Body of pancreas (tissue), 4 donors: ENCODE results near the gene SH3BP1. TPM values are rescaled to one million over a fixed set of nuclear protein-coding genes. Genes with fewer than 3 reads are reported as not detected.

ENCODE experiments used
- ATAC-seq: fragments of 150-250 bp; one replicate; pipeline ENCODE4 v1.9.1; 2016
- DNase-seq, 4 donors: peaks; one replicate each; pipeline ENCODE4 v3.0.0-alpha.2; 2019
- H3K27ac ChIP-seq, 4 donors: fragments of 200-600 bp; sonication (generic); 1 replicate in 3 of 4; 2 replicates in 1 of 4; pipeline versions ENCODE4 v1.5.1 to v1.6.1; 2016 to 2019; ENCODE audit warnings: mild to moderate bottlenecking in 1 of 4, mixed read lengths in 1 of 4, moderate library complexity in 1 of 4
- H3K27me3 ChIP-seq, 2 donors: fragments of 200-600 bp; sonication (generic); one replicate each; pipeline ENCODE4 v1.6.0; 2016; ENCODE audit warnings: mild to moderate bottlenecking in 1 of 2
- H3K36me3 ChIP-seq, 2 donors: fragments of 200-600 bp; sonication (generic); replicated peaks in 1 of 2; 2 replicates each; pipeline ENCODE4 v1.5.1; 2016; ENCODE audit warnings: low read depth in 2 of 2; ENCODE audit not compliant: insufficient read depth in 1 of 2
- H3K4me1 ChIP-seq: fragments of 200-600 bp; sonication (generic); one replicate; pipeline ENCODE4 v1.6.0; 2016
- H3K4me3 ChIP-seq, 2 donors: fragments of 200-600 bp; sonication (generic); 1 replicate in 1 of 2; 2 replicates in 1 of 2; pipeline ENCODE4 v1.5.1; 2016 to 2019
- H3K9me3 ChIP-seq, 3 donors: fragments of 200-600 bp; sonication (generic); 1 replicate in 2 of 3; 2 replicates in 1 of 3; pipeline ENCODE4 v1.5.1; 2016
- POLR2A ChIP-seq, 3 donors: fragments of 450-650 bp; IDR thresholded peaks; one replicate each; pipeline ENCODE4 v1.6.1; 2016; ENCODE audit warnings: antibody characterized with exemption in 3 of 3, mild to moderate bottlenecking in 2 of 3
- WGBS, 2 donors: methylation state at CpG; one replicate each; pipeline ENCODE4 v1.1.5; 2017; 5-methylcytosine and 5-hydroxymethylcytosine counted together
- intact Hi-C: fragments of 100-400 bp; cut with DNase I; formaldehyde crosslinking; loops from one replicate; pipeline ENCODE4 v1.15.1; 2023
- total RNA-seq, 2 donors: library from RNA; depleted of rRNA; stranded (reverse); fragments of >200 nt; gene quantifications; one replicate each; pipeline ENCODE4 v1.1.0, GENCODE V29; 2016
- TF ChIP-seq, protein P1 (sequence below), 7 experiments: fragments of 450-650 bp in 4 of 7; fragments of 200-600 bp in 3 of 7; sonication (generic) in 3 of 7; IDR thresholded peaks; one replicate each; pipeline ENCODE4 v1.5.1; 2016 to 2019; ENCODE audit warnings: antibody characterized with exemption in 7 of 7

Gene SH3BP1
- total RNA-seq, 2 donors from 2014 or later, result 2.0 to 40.0 TPM

DNA sequence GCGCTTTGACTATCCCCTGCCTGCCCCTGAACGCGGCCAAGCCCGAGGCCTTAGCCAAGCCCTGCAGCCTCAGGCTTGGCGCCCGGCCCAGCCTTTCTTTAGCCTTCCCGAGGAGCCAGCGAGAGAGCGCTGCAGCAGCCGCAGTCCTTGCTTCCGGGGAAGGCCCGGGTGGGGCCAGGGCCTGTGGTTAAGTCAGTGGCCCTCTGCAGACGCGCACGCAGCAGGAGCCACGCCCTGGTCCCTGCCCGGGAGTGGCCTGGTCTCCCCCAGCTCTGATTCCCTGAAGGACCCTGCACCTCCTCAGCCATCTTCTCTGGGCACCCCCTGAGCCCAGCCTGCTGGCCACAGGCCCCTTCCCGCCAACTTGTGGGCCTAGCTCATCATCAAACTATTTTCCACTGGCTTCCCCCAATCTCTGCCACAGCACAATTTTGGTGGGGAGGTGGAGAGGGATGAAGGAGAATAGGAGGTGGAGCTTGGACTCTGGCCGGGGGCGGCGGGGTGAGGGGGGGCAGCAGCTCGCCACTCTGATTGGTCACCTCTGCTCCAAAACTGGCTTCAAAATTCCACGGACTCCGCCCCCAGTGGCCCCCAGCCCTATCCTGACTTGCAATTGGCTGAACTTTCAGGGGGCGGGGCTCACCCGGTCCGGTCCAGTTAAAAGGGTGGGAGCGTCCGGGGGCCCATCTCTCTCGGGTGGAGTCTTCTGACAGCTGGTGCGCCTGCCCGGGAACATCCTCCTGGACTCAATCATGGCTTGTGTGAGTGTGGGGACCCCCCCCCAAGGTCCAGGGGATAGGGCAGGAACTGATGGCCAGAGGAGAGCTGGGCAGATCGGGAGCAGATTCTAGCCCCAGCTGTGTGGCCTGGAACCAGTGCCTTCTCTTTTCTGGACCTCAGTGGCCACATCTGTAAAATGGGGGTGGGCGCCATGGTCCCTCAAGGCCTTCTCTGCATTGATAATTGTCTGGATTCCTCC, 35.8 kb downstream of the SH3BP1 start, which contains the start of gene LGALS1:
LGALS1 (plus strand) TSS at position 686 of the 979 bp plus-strand sequence; CDS start at position 753, 67 bp downstream.
- TF ChIP-seq POLR2A (IDR thresholded peaks at IDR 0.05), result peak in 2 of 3 donors; percentile 35 to 42
- TF ChIP-seq, protein P1, sequence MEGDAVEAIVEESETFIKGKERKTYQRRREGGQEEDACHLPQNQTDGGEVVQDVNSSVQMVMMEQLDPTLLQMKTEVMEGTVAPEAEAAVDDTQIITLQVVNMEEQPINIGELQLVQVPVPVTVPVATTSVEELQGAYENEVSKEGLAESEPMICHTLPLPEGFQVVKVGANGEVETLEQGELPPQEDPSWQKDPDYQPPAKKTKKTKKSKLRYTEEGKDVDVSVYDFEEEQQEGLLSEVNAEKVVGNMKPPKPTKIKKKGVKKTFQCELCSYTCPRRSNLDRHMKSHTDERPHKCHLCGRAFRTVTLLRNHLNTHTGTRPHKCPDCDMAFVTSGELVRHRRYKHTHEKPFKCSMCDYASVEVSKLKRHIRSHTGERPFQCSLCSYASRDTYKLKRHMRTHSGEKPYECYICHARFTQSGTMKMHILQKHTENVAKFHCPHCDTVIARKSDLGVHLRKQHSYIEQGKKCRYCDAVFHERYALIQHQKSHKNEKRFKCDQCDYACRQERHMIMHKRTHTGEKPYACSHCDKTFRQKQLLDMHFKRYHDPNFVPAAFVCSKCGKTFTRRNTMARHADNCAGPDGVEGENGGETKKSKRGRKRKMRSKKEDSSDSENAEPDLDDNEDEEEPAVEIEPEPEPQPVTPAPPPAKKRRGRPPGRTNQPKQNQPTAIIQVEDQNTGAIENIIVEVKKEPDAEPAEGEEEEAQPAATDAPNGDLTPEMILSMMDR (IDR thresholded peaks at IDR 0.05), result peak in 2 of 7 experiments; percentile 32 to 40
- DNase-seq, result peak; percentile 81 to 95 (median 92)
- no peaks in the 10 kb centered on the region for H3K27me3 ChIP-seq
- H3K4me1 ChIP-seq, result peaks cover 33% of the 10 kb centered on the region
- no peaks in the 10 kb centered on the region for H3K9me3 ChIP-seq
- intact Hi-C loops, result no loop called here
- peak within 1 kb of the TSS in 1 of 2 donors; percentile 19 for H3K4me3 ChIP-seq
- peak within 1 kb of the TSS; percentile 75 to 88 (median 82) for H3K27ac ChIP-seq
- WGBS, 2 donors, result 15 to 21% methylated on average over 28 to 34 of the region's 34 CpGs
- H3K36me3 ChIP-seq, result no peaks in the 10 kb centered on the region
- peak; percentile 71 for ATAC-seq

DNA sequence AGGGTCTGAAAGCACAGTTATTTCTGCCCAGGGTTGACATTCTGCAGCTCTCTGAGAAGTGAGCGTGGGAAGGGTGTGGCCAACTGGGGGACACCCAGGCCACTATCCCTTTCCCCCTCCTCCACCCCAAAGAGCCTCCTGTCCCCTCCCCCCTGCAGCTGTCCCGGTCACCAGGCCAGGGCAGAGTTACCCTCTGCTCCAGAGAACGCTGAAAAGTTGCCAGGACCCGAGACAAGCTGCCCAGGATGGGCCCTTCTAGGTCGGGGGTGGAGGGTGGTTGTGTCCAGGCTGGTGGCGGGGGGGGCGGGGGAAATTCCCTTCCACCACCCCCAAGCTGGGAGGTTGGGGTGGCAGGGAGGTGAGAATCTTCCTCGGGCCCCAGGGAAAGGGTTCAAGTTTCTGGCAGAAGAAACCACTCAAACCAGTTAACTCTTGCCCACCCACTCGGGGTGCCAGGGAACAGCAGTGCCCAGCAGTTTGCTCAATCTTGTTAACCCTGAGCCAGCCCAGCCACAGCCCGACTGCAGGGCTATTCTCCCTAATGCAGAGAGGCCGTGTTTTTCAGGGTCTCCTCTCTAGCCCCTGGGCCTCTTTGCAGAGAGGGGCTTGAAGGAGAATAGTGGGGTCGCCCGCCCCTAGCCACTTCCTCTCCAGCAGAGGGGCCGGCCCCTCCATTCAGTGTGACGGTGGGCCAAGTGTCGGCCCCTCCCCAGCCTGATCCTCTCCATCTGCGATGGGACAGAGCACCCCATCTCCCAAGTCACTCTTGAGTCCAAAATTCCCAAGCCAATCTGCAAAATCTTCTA, 36.7 kb downstream of the SH3BP1 start:
- ATAC-seq (peak; percentile 5), DNase-seq (peak; percentile 29 to 65 (median 48))
- Histone ChIP-seq H3K4me1 (peaks cover 35% of the 10 kb centered on the region), H3K4me3 (peak overlapping the region in 1 of 2 donors; percentile 19), H3K9me3 (no peaks in the 10 kb centered on the region), H3K27me3 (no peaks in the 10 kb centered on the region), H3K27ac (peak overlapping the region; percentile 75 to 88 (median 82)), H3K36me3 (no peaks in the 10 kb centered on the region)
- 0 to 10% methylated on average over 2 to 17 of the region's 17 CpGs for WGBS, 2 donors
- intact Hi-C loops, result no loop called here
- TF ChIP-seq, protein P1 (IDR thresholded peaks at IDR 0.05), result no peak
- no peak for TF ChIP-seq POLR2A (IDR thresholded peaks at IDR 0.05)

DNA sequence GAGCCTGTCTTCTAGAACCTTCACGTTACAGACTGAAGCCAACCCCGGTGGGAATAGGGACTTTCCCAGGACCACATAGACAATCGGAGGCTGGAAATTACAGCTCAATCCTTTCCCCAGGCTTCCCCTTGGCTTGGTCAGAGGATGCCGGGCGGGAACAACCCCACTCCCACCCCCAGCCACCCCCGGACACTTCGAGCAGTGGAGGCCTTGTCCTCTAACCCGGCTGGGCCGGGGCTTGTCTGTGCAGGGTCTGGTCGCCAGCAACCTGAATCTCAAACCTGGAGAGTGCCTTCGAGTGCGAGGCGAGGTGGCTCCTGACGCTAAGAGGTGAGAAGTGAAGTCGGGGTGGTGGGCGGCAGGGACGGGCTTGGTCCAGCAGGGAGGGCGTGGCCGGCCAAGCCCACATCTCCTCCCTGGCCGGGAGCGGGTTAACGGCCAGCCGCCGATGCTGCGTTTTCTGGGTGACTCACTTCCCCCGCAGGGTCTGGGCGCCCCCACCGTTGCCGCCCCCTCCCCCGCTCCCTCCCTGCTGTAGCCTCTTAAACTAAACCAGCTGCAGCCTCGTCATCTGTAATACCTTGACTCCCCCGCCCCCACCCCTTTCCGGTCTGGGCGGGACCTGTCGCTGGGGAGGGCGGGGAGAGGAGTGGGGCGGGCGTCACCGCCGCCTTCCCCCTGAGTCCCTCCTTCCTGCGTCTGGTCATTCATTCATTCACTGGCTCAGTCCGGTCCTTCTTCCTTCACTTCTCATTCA, 37.4 kb downstream of the SH3BP1 start:
- Histone ChIP-seq H3K36me3 (no peaks in the 10 kb centered on the region), H3K27me3 (no peaks in the 10 kb centered on the region), H3K9me3 (no peaks in the 10 kb centered on the region), H3K27ac (peak overlapping the region; percentile 75 to 88 (median 82)), H3K4me3 (peak overlapping the region; percentile 6 to 19), H3K4me1 (peaks cover 42% of the 10 kb centered on the region)
- intact Hi-C loops, result no loop called here
- ATAC-seq (peak; percentile 72), DNase-seq (peak; percentile 86 to 91 (median 88))
- WGBS, 2 donors, result 2 to 3% methylated on average over 14 to 35 of the region's 42 CpGs
- TF ChIP-seq POLR2A (IDR thresholded peaks at IDR 0.05), result peak in 2 of 3 donors; percentile 52 to 63
- TF ChIP-seq, protein P1 (IDR thresholded peaks at IDR 0.05), result no peak

DNA sequence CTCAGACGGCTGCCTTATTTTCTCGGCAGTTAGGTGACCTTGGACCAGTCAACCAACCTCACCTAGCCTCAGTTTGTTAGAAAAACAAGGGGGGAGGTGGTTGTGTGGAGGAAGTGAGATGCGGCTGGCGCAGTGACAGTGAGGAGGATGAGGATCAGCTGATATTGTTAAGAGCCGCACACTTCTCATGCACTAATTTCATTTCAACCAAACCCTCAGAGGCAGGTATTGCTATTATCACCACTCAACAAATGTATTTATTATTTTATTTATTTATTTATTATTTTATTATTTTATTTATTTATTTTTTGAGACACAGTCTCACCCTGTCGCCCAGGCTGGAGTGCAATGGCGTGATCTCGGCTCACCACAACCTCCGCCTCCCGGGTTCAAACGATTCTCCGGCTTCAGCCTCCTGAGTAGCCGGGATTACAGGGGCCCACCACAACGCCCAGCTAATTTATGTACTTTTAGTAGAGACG, 38.1 kb downstream of the SH3BP1 start:
- no peak for TF ChIP-seq POLR2A (IDR thresholded peaks at IDR 0.05)
- TF ChIP-seq, protein P1 (IDR thresholded peaks at IDR 0.05), result no peak
- H3K27ac ChIP-seq, result peak overlapping the region; percentile 75 to 88 (median 82)
- peaks cover 42% of the 10 kb centered on the region for H3K4me1 ChIP-seq
- WGBS, 2 donors, result 45 to 47% methylated on average over 15 of the region's 15 CpGs
- intact Hi-C loops, result no loop called here
- DNase-seq (no peak), ATAC-seq (no peak)
- H3K36me3 ChIP-seq, result no peaks in the 10 kb centered on the region
- H3K9me3 ChIP-seq, result no peaks in the 10 kb centered on the region
- no peaks in the 10 kb centered on the region for H3K27me3 ChIP-seq
- H3K4me3 ChIP-seq, result peak overlapping the region in 1 of 2 donors; percentile 19
